Activated naive CD8-positive, alpha-beta T cell treated with anti-CD3 and anti-CD28 coated beads, Interleukin-2, amount 50 U/mL, for 24 hours (primary cell): ENCODE results near the gene IFI35.
"Not testable (repeated sequence)": the region's sequence is repeated elsewhere in the genome, so short reads cannot be mapped to it uniquely, and the experiment has no call there.

Experiments used
- ATAC-seq: fragments of 150-1000 bp; cut with Tn5 transposase; one replicate; pipeline ENCODE4 v1.10.0; 2021
- DNase-seq: peaks from one replicate; pipeline ENCODE4 v3.0.0; 2021
- H3K27ac Mint-ChIP-seq: one replicate; pipeline ENCODE4 v1.8.0; 2021; ENCODE audit warnings: mild to moderate bottlenecking, mixed read lengths
- H3K27me3 Mint-ChIP-seq: one replicate; pipeline ENCODE4 v1.8.0; 2021; ENCODE audit warnings: mixed read lengths
- H3K36me3 Mint-ChIP-seq: one replicate; pipeline ENCODE4 v1.8.0; 2021; ENCODE audit warnings: low read depth, mixed read lengths
- H3K4me1 Mint-ChIP-seq: one replicate; pipeline ENCODE4 v1.8.0; 2021; ENCODE audit warnings: mixed read lengths
- H3K4me3 Mint-ChIP-seq: one replicate; pipeline ENCODE4 v1.8.0; 2021; ENCODE audit warnings: mild to moderate bottlenecking, moderate library complexity, mixed read lengths
- H3K9me3 Mint-ChIP-seq: one replicate; pipeline ENCODE4 v1.8.0; 2021; ENCODE audit warnings: mixed read lengths

Gene IFI35

GRCh38 chr17:43006639-43007551 is at the start of gene IFI35:
IFI35 (plus strand) TSS chr17:43006784; CDS start chr17:43006948, 164 bp downstream.
- peak within 1 kb of the TSS; percentile 96 for H3K4me3 Mint-ChIP-seq
- DNase-seq (peak; percentile 87), ATAC-seq (peak; percentile 94)
- H3K9me3 Mint-ChIP-seq = no peaks in the 10 kb centered on the region
- peaks cover 30% of the 10 kb centered on the region for H3K36me3 Mint-ChIP-seq
- H3K27me3 Mint-ChIP-seq = no peaks in the 10 kb centered on the region
- peaks cover 41% of the 10 kb centered on the region for H3K4me1 Mint-ChIP-seq
- H3K27ac Mint-ChIP-seq = peak within 1 kb of the TSS; percentile 97

- peak; percentile 98 for ATAC-seq
- H3K9me3 Mint-ChIP-seq = no peaks in the 10 kb centered on the region
- H3K4me3 Mint-ChIP-seq = peak within 1 kb of the TSS; percentile 95
- DNase-seq = peak; percentile 89
- peaks cover 3% of the 10 kb centered on the region for H3K27me3 Mint-ChIP-seq
- H3K36me3 Mint-ChIP-seq = peaks cover 38% of the 10 kb centered on the region
- H3K4me1 Mint-ChIP-seq = peaks cover 21% of the 10 kb centered on the region
- peak within 1 kb of the TSS; percentile 100 for H3K27ac Mint-ChIP-seq
Measured at GRCh38 chr17:42964161-42964932, 42.2 kb upstream of the IFI35 start, which contains the start of gene AARSD1. AARSD1 (minus strand) TSS chr17:42964454; CDS start chr17:42964440, 14 bp downstream.

- Mint-ChIP-seq H3K27me3 (peaks cover 3% of the 10 kb centered on the region), H3K27ac (no peak overlapping the region), H3K36me3 (peaks cover 9% of the 10 kb centered on the region), H3K4me3 (no peak overlapping the region), H3K4me1 (peaks cover 13% of the 10 kb centered on the region), H3K9me3 (no peaks in the 10 kb centered on the region)
- ATAC-seq (no peak), DNase-seq (no peak)
Measured at GRCh38 chr17:42967925-42968324, 38.7 kb upstream of the IFI35 start.

- Mint-ChIP-seq H3K4me1 (peaks cover 6% of the 10 kb centered on the region), H3K9me3 (no peaks in the 10 kb centered on the region)
Measured at GRCh38 chr17:42969001-42969581, 37.5 kb upstream of the IFI35 start.

GRCh38 chr17:42971589-42971988 is 35.0 kb upstream of the IFI35 start:
- ATAC-seq = no peak
- H3K4me1 Mint-ChIP-seq = no peaks in the 10 kb centered on the region
- no peak for DNase-seq

More at GRCh38 chr17:42969001-42969581, 37.5 kb upstream of the IFI35 start:
- ATAC-seq (no peak), DNase-seq (no peak)
- H3K27ac Mint-ChIP-seq = no peak overlapping the region
- no peak overlapping the region for H3K4me3 Mint-ChIP-seq
- peaks cover 3% of the 10 kb centered on the region for H3K27me3 Mint-ChIP-seq
- peaks cover 5% of the 10 kb centered on the region for H3K36me3 Mint-ChIP-seq

GRCh38 chr17:42973323-42973722 is 33.3 kb upstream of the IFI35 start:
- not testable (repeated sequence) for H3K4me1 Mint-ChIP-seq, H3K27ac Mint-ChIP-seq, DNase-seq, ATAC-seq, H3K9me3 Mint-ChIP-seq, H3K4me3 Mint-ChIP-seq, H3K36me3 Mint-ChIP-seq, H3K27me3 Mint-ChIP-seq

More at GRCh38 chr17:42971589-42971988, 35.0 kb upstream of the IFI35 start:
- H3K36me3 Mint-ChIP-seq = no peaks in the 10 kb centered on the region
- no peak overlapping the region for H3K4me3 Mint-ChIP-seq
- no peaks in the 10 kb centered on the region for H3K27me3 Mint-ChIP-seq
- no peaks in the 10 kb centered on the region for H3K9me3 Mint-ChIP-seq
- H3K27ac Mint-ChIP-seq = no peak overlapping the region

GRCh38 chr17:42975265-42975664 is 31.3 kb upstream of the IFI35 start:
- Mint-ChIP-seq H3K4me3 (no peak overlapping the region), H3K27me3 (no peaks in the 10 kb centered on the region), H3K4me1 (peaks cover 12% of the 10 kb centered on the region), H3K27ac (no peak overlapping the region), H3K36me3 (no peaks in the 10 kb centered on the region), H3K9me3 (no peaks in the 10 kb centered on the region)
- no peak for ATAC-seq
- DNase-seq = no peak

GRCh38 chr17:42975701-42976100 is 30.9 kb upstream of the IFI35 start:
- H3K4me1 Mint-ChIP-seq = peaks cover 12% of the 10 kb centered on the region
- H3K27ac Mint-ChIP-seq = not testable (repeated sequence)

GRCh38 chr17:42979511-42980273 is 26.9 kb upstream of the IFI35 start, which contains the start of gene PTGES3L:
PTGES3L (minus strand) TSS chr17:42980080; CDS start chr17:42980053, 27 bp downstream.
- peaks cover 14% of the 10 kb centered on the region for H3K36me3 Mint-ChIP-seq
- peak; percentile 58 for DNase-seq

More at GRCh38 chr17:42975701-42976100, 30.9 kb upstream of the IFI35 start:
- H3K4me3 Mint-ChIP-seq, ATAC-seq, DNase-seq, H3K27me3 Mint-ChIP-seq, H3K36me3 Mint-ChIP-seq, H3K9me3 Mint-ChIP-seq: not testable (repeated sequence)

GRCh38 chr17:42980274-42980765 is 26.3 kb upstream of the IFI35 start, which contains the start of gene RUNDC1:
RUNDC1 (plus strand) TSS chr17:42980565; CDS start chr17:42980577, 12 bp downstream.
- peak; percentile 79 for ATAC-seq
- peaks cover 38% of the 10 kb centered on the region for H3K4me1 Mint-ChIP-seq
- no peaks in the 10 kb centered on the region for H3K9me3 Mint-ChIP-seq
- no peaks in the 10 kb centered on the region for H3K27me3 Mint-ChIP-seq
- peak within 1 kb of the TSS; percentile 97 for H3K27ac Mint-ChIP-seq
- peak; percentile 95 for DNase-seq
- H3K36me3 Mint-ChIP-seq = peaks cover 20% of the 10 kb centered on the region
- peak within 1 kb of the TSS; percentile 96 for H3K4me3 Mint-ChIP-seq

More at GRCh38 chr17:42979511-42980273, 26.9 kb upstream of the IFI35 start, which contains the start of gene PTGES3L:
- peak within 1 kb of the TSS; percentile 97 for H3K27ac Mint-ChIP-seq
- peak; percentile 68 for ATAC-seq
- H3K4me1 Mint-ChIP-seq = peaks cover 34% of the 10 kb centered on the region
- no peaks in the 10 kb centered on the region for H3K9me3 Mint-ChIP-seq
- H3K4me3 Mint-ChIP-seq = peak within 1 kb of the TSS; percentile 96
- no peaks in the 10 kb centered on the region for H3K27me3 Mint-ChIP-seq

- H3K27me3 Mint-ChIP-seq = no peaks in the 10 kb centered on the region
- DNase-seq = peak; percentile 79
- H3K4me3 Mint-ChIP-seq = peak overlapping the region; percentile 96
- peaks cover 40% of the 10 kb centered on the region for H3K4me1 Mint-ChIP-seq
- no peaks in the 10 kb centered on the region for H3K9me3 Mint-ChIP-seq
- H3K27ac Mint-ChIP-seq = peak overlapping the region; percentile 97
- H3K36me3 Mint-ChIP-seq = peaks cover 25% of the 10 kb centered on the region
- peak; percentile 86 for ATAC-seq
Measured at GRCh38 chr17:42980766-42981397, 25.7 kb upstream of the IFI35 start.

GRCh38 chr17:42982266-42982665 is 24.3 kb upstream of the IFI35 start:
- ATAC-seq (no peak), DNase-seq (no peak)
- Mint-ChIP-seq H3K27me3 (no peaks in the 10 kb centered on the region), H3K36me3 (peaks cover 25% of the 10 kb centered on the region), H3K27ac (peak overlapping the region; percentile 75), H3K4me3 (peak overlapping the region; percentile 96), H3K9me3 (no peaks in the 10 kb centered on the region), H3K4me1 (peaks cover 40% of the 10 kb centered on the region)

- Mint-ChIP-seq H3K4me3 (no peak overlapping the region), H3K9me3 (no peaks in the 10 kb centered on the region), H3K36me3 (peaks cover 48% of the 10 kb centered on the region), H3K27me3 (no peaks in the 10 kb centered on the region), H3K27ac (no peak overlapping the region), H3K4me1 (peaks cover 27% of the 10 kb centered on the region)
- DNase-seq (no peak), ATAC-seq (no peak)
Measured at GRCh38 chr17:42985225-42985624, 21.4 kb upstream of the IFI35 start.
